EH (cell line): Measurements from ENCODE around the gene INF2.
"Not testable (repeated sequence)": the region's sequence is repeated elsewhere in the genome, so short reads cannot be mapped to it uniquely, and the experiment has no call there.

ENCODE experiments used
- DNase-seq: peaks from one replicate; pipeline ENCODE4 v3.0.0-alpha.2; 2015; ENCODE audit warnings: low read depth

INF2 gene

DNA sequence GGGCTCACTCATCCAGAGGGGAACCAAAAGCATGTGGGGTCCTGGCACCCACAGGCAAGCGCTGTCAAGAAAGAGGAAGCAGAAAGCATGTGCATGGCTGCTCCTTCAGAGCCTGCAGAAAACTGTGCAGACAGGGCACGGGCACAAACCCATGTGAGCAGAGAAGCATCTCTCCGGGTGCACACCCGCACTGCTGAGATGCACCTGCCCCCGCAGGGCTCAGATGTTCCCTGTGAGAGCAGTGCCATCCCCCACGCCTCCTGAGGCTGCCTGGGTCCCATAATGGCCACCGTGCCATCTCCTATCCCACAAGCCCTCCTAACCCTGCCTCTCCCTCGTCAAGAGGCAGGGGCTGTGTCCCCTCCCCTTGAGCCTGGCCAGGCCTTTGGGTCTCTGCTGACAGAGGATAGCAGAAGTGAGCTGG, 32.3 kb upstream of the INF2 start:
- DNase-seq, result no peak

- no peak for DNase-seq
These were observed 31.7 kb upstream of the INF2 start for GRCh38 chr14:104657563-104658324.

DNA sequence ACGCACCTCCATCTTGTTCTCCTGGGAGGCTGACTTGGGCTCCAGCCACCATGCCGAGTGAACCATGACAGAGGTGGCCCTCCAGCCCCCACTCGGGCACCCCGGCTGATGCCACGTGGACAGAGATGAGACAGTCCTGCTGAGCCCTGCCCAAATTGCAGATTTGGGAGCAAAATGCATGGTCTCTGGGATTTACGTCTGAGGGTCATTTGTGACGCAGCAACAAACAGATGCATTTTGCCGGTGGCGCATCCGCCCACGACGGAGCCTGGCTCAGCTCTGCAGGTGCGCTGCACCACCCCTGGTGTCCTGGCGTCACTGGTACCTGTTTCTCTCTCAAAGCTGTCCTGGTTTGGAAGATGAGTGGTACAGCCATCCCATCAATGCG, 31.1 kb upstream of the INF2 start:
- no peak for DNase-seq

GRCh38 chr14:104659146-104659545, 30.3 kb upstream of the INF2 start:
- DNase-seq, result no peak

GRCh38 chr14:104659764-104660523, 29.5 kb upstream of the INF2 start:
- DNase-seq, result no peak

DNA sequence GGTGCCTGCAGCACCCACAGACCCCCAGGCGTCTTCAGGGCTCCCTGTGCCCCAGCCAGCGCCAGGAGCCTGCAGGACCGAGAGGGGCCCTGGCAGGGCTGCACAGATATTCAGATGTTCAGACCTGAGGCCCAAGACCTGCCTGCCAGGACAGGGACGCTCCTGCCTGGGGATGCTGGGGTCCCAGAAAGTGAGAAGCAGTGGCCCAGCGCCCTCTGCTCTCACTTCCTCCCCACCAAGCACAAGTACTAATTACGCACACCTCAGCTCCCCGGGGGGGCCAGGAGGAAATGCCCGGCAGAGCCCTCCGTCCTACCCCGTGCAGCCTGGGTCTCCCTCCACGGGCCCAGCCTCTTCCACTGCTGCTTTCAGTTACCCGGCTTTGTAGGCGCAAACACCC, 28.8 kb upstream of the INF2 start:
- DNase-seq, result no peak

GRCh38 chr14:104661086-104661485, 28.3 kb upstream of the INF2 start:
- no peak for DNase-seq

DNA sequence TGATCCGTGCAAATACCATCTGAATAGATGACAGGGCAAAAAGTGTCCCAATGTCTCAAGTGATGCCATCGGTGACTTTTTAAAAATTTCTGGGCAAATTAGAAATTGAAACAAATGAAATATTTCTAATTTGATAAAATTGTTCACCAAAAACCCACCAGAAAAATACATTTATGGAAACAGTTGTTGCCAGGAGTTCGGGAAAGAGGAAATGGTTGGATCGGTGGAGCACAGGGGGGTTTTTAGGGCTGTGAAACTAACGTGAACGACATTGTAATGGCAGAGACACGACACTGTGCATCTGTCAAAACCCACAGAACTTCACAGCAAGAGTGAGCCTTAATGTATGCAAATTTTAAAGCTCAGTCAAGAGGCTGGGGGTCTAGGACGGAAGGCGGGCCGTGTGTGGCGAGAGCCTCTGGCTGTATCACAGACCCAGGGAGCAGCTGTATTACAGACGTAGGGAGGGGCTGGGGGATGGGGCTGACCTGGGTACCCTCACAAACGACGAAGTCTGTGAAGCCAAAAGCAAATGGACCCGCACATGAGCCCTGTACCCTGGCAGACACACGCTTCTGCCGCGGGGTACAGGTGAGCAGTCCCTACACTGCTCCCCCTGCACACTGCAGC, 27.8 kb upstream of the INF2 start:
- DNase-seq, result not testable (repeated sequence)

GRCh38 chr14:104662472-104662871, 26.9 kb upstream of the INF2 start:
- not testable (repeated sequence) for DNase-seq

- no peak for DNase-seq
These were observed 25.3 kb upstream of the INF2 start for GRCh38 chr14:104664107-104664506.

GRCh38 chr14:104664588-104664987, 24.8 kb upstream of the INF2 start:
- DNase-seq, result no peak

- no peak for DNase-seq
These were observed 24.2 kb upstream of the INF2 start for GRCh38 chr14:104665114-104665656.

GRCh38 chr14:104665657-104666522, 23.5 kb upstream of the INF2 start:
- peak; percentile 22 for DNase-seq

- not testable (repeated sequence) for DNase-seq
These were observed 22.9 kb upstream of the INF2 start for GRCh38 chr14:104666523-104666895.

DNA sequence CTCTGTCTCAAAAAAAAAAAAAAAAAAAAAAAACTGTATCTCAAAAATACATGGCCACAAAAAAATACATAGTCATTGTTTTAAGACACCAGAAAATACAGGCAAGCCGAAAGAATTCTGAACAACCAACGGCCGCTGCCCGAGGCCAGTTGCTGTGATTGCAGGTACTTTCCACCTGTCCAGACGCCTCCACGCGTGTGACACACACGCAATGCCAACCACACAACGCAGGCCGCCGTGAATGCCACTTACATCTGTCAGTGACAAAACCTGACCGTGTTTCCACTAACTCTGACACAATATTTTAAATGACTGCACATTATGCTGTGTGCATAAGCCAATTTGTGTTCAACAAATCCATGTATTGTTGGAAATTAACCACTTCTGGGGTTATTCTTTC, 22.4 kb upstream of the INF2 start:
- no peak for DNase-seq

DNA sequence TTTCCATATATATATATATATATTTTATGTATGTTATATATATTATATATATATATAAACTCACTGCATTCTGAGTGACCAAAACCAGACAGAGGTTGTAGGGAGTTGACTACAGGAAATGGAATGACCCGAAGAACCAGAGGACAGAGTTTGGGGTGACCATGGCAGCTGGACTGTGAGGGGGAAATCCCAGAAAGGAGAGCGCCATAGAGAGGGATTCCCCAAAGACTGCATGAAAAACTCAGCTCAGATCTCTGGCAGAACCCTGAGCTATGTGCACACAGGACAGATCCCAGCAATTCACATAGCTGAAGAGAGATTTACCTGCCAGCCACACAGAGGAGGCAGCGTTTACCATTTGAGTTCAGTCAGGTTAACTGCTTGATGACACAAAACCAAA, 19.7 kb upstream of the INF2 start:
- DNase-seq, result no peak

DNA sequence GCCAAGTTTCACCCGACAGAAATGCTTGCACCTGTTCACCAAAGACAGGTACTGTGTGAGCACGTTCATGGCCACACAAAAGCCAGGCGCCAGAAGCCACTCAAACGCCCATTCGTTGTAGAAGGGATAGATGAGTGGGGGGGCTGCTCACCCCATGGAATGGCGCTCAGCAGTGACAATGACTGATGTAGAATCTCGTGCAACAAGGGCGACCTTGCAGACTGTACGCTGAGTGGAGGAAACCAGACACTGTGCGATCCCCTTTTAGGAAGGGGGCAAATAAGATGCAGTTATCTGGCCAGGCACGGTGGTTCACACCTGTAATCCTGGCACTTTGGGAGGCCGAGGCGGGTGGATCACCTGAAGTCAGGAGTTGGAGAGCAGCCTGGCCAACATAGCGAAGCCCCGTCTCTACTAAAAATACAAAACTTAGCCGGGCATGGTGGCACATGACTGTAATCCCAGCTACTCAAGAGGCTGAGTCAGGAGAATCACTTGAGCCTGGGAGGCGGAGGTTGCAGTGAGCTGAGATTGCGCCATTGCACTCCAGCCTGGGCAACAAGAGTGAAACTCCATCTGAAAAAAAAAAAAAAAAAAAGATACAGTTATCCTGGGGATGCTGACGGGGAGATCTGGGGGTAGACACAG, 18.0 kb upstream of the INF2 start:
- DNase-seq, result not testable (repeated sequence)

GRCh38 chr14:104672119-104672518, 17.3 kb upstream of the INF2 start:
- DNase-seq, result peak; percentile 14

- DNase-seq, result no peak
These were observed 15.9 kb upstream of the INF2 start for GRCh38 chr14:104673481-104673880.

DNA sequence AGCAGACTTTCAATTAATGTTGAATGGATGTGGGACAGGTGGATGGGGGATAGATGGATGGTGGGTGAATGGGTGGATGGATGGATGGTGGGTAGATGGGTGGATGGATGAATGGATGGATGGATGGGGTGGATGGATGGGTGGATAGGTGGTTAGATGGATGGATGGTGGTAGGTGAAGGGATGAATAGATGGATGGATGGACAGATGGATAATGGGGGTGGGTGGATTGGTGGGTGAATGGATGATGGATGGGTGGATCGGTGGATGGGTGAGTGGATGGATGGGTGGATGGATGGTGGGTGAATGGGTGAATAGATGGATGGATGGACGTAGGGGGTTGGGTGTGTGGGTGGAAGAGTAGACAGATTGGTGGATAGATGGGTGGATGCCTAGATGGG, 14.0 kb upstream of the INF2 start:
- no peak for DNase-seq

DNA sequence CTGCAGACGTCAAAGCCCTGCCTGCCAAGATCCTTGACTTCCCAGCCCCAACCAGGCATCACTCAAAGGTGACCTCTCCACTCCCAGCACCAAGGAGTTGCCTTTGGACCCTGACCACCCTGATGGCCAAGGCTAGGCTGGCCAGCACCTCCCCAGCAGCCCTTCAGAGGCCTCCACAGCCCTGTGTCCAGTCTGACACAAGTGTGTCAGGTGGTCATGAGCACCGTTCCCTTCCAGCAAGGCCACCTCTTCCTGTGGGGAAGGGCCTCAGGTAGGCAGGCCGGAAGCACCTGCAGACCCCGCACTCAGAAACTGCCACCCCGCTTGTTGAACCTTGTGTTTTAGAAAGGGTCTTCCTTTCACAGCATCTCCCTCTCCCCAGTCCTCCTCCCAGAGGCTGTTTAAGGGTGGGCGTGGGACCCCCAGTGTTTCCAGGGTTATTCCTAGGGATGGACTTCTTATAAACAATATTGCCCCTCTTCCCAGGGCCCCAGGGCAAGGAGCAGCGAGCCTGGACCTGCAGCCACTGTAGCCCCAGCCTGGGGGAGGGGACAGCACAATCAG, 13.2 kb upstream of the INF2 start:
- no peak for DNase-seq
